NCI-H1694 treated with DMSO at 0.1 percent for 48 hours (cell line): ENCODE results near the gene XPC.
"Not testable (repeated sequence)": the region's sequence is repeated elsewhere in the genome, so short reads cannot be mapped to it uniquely, and the experiment has no call there.

Experiments
- DNase-seq: peaks from one replicate; lab custom pipeline; 2025; lab: John Stamatoyannopoulos, UW

XPC gene

GRCh38 chr3:14119651-14120050 is 58.8 kb downstream of the XPC start:
- no peak for DNase-seq

- no peak for DNase-seq
Measured at GRCh38 chr3:14118400-14119381, 59.7 kb downstream of the XPC start.

GRCh38 chr3:14117468-14118399 is 60.7 kb downstream of the XPC start:
- DNase-seq = no peak

DNA sequence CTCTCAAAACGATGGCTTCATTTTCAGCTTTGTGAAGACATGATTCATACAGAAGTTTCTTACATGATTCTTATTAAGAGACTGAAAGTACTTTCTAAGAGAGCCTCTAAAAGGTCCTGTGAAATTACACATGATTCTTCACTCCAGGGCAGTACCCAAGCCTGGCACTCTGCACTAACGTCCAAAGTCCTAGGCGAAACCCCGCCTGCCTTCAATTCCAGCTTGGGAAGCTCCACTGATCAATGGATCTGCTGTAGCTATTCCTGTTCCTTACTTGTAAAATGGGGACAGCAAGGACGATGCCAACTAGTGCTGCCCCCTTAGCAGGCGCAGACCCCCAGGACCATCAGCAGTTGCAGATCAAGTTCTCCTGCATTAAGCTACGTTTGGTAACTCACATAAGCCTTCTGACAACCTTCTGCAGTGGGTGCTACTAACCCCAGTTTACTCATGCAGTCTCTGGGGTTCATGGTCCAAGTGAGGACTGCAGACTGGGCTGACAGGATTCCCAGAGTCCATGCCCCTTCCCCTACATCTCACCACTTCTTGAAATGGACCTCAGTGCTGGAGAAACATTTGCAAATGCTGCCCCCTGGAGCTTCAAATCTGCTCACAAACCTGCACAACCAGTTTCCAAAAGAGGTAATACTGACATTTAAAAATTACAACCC is 64.3 kb downstream of the XPC start:
- DNase-seq = no peak

GRCh38 chr3:14110699-14111098 is 67.7 kb downstream of the XPC start:
- DNase-seq = no peak

- not testable (repeated sequence) for DNase-seq
Measured at GRCh38 chr3:14109821-14110220, 68.6 kb downstream of the XPC start.

DNA sequence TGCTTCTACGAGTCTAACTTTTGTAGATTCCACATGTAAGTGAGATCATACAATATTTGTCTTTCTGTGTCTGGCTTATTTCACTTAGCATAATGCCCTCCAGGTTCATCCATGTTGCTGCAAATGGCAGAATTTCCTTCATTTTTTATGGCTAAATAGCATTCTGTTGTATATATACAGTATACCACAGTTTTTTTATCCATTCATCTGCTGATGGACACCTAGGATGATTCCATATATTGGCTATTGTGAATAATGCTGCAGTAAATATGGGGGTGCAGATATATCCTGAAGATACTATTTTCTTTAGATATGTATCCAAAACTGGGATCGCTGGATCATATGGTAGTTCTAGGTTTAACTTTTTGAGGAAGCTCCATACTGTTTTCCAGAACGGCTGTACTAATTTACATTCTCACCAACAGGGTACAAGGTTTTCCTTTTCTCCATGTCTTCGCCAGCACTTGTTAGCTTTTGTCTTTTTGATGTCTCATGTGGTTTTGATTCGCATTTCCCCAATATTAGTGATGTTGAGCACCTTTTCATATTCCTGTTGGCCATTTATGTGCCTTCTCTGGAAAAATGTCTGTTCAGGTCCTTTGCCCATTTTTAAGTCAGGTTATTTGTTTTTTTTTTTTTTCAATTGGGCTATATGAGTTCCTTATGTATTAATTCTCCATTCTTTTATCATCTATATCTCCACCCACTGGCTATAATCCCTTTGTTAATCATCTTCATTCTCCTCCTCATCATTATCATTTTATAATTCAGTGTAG is 80.6 kb downstream of the XPC start:
- DNase-seq = no peak

GRCh38 chr3:14096742-14097141 is 81.7 kb downstream of the XPC start:
- no peak for DNase-seq
